HepG2 (cell line): ENCODE data around the gene UBE3B. TPM values are rescaled to one million over a fixed set of nuclear protein-coding genes. Genes with fewer than 3 reads are reported as not detected.
A peak's percentile ranks its signal among the peaks of the same experiment; 100 is the strongest.

Experiments used
- ATAC-seq: fragments of 200-7000 bp; cut with Tn5 transposase; 3 replicates; pipeline ENCODE4 v1.9.1; 2020; ENCODE audit warnings: mild to moderate bottlenecking, moderate library complexity
- BruUV-seq: library from RNA; stranded (reverse); fragments of 400-500 nt; replicated peaks from 2 replicates; lab custom pipeline; 2021; lab: Mats Ljungman, UMichigan
- CTCF ChIA-PET: fragments of 300-600 bp; formaldehyde crosslinking; extraction: SDS; loops from one replicate; lab custom pipeline; 2021; ENCODE audit warnings: low total read pairs, inconsistent platforms, low intra/inter-chr PET ratio; lab: Yijun Ruan, JAX
- POLR2A ChIA-PET: fragments of 350-600 bp; sonication (Branson Sonifier 250); formaldehyde crosslinking; loops from one replicate; lab custom pipeline; 2020; ENCODE audit warnings: antibody characterized with exemption, inconsistent platforms; lab: Yijun Ruan, JAX
- DNase-seq: peaks from one replicate; pipeline ENCODE4 v3.0.0-alpha.2; 2015; ENCODE audit warnings: low spot score
- FAIRE-seq: peaks from 3 replicates; lab custom pipeline; 2011; peaks lifted over from hg19 to GRCh38; lab: Jason Lieb, UNC
- H2AFZ ChIP-seq: one replicate; pipeline ENCODE4 v1.6.1; 2011; ENCODE audit warnings: low read length, inconsistent platforms
- H3K27ac ChIP-seq: fragments of 300-600 bp; 3 replicates; pipeline ENCODE4 v1.8.0; 2011; ENCODE audit warnings: mixed run types, mild to moderate bottlenecking, mixed read lengths, low read length, inconsistent platforms; ENCODE audit not compliant: insufficient read depth; ENCODE audit errors: extremely low read length
- H3K27me3 ChIP-seq, 2 experiments: fragments of 200-600 bp in 1 of 2; 2 replicates in 1 of 2; 3 replicates in 1 of 2; pipeline versions ENCODE4 v1.6.0 to v1.8.0; 2011; ENCODE audit warnings: low read length in 2 of 2, mild to moderate bottlenecking in 2 of 2, moderate library complexity in 2 of 2, inconsistent platforms in 1 of 2; ENCODE audit not compliant: insufficient read depth in 2 of 2, control insufficient read depth in 1 of 2
- H3K36me3 ChIP-seq, 2 experiments: fragments of 200-600 bp in 1 of 2; replicated peaks in 1 of 2; 2 replicates in 1 of 2; 3 replicates in 1 of 2; pipeline versions ENCODE4 v1.5.1 to v1.8.0; 2011; ENCODE audit warnings: low read length in 2 of 2, inconsistent platforms in 1 of 2; ENCODE audit not compliant: insufficient read depth in 2 of 2, control insufficient read depth in 1 of 2
- H3K4me1 ChIP-seq: 2 replicates; pipeline ENCODE4 v1.5.1; 2012; ENCODE audit warnings: low read length, inconsistent platforms; ENCODE audit not compliant: insufficient read depth
- H3K4me2 ChIP-seq: 2 replicates; pipeline ENCODE4 v1.6.0; 2011; ENCODE audit warnings: low read depth, low read length, inconsistent platforms
- H3K4me3 ChIP-seq, 3 experiments: fragments of 200-600 bp in 1 of 3; sonication (generic), shearing (Covaris generic) in 1 of 3; replicated peaks in 1 of 3; 2 replicates each; pipeline ENCODE4 v1.5.1; 2011 to 2016; ENCODE audit warnings: low read length in 3 of 3, inconsistent platforms in 2 of 3, low read depth in 2 of 3, mild to moderate bottlenecking in 2 of 3, control low read depth in 1 of 3, mixed read lengths in 1 of 3; ENCODE audit not compliant: insufficient read depth in 1 of 3
- H3K79me2 ChIP-seq: one replicate; pipeline ENCODE4 v1.6.1; 2011; ENCODE audit warnings: low read length, inconsistent platforms; ENCODE audit not compliant: insufficient read depth
- H3K9ac ChIP-seq: 2 replicates; pipeline ENCODE4 v1.6.0; 2011; ENCODE audit warnings: mild to moderate bottlenecking, low read depth, low read length, inconsistent platforms; ENCODE audit not compliant: insufficient read depth
- H3K9me3 ChIP-seq: 2 replicates; pipeline ENCODE4 v1.5.1; 2012; ENCODE audit warnings: mild to moderate bottlenecking, low read length
- H4K20me1 ChIP-seq: 2 replicates; pipeline ENCODE4 v1.6.0; 2011; ENCODE audit warnings: inconsistent platforms, mild to moderate bottlenecking, low read length, moderate library complexity; ENCODE audit not compliant: insufficient read depth
- FOXA1 ChIP-seq, 2 experiments: fragments of 450-650 bp in 1 of 2; sonication (generic) in 1 of 2; formaldehyde crosslinking in 1 of 2; IDR thresholded peaks; 2 replicates each; pipeline versions ENCODE4 v1.4.0 to v1.6.1; 2016 to 2020; ENCODE audit warnings: missing genetic modification reagents in 1 of 2
- HCFC1 ChIP-seq: fragments of 150-350 bp; IDR thresholded peaks from 2 replicates; pipeline ENCODE4 v1.6.1; 2014; ENCODE audit warnings: low read depth, low read length
- HDAC2 ChIP-seq: sonication (generic); formaldehyde crosslinking; IDR thresholded peaks from 2 replicates; pipeline ENCODE4 v1.4.0; 2020; ENCODE audit warnings: missing genetic modification reagents
- HNF4A ChIP-seq: sonication (generic); formaldehyde crosslinking; IDR thresholded peaks from 2 replicates; pipeline ENCODE4 v1.4.0; 2020; ENCODE audit warnings: missing genetic modification reagents
- HNF4G ChIP-seq, 2 experiments: sonication (generic) in 1 of 2; formaldehyde crosslinking in 1 of 2; IDR thresholded peaks; 2 replicates each; pipeline versions ENCODE4 v1.4.0 to v1.6.1; 2011 to 2020; ENCODE audit warnings: borderline replicate concordance in 2 of 2, low read depth in 2 of 2, mild to moderate bottlenecking in 2 of 2, low read length in 1 of 2, missing genetic modification reagents in 1 of 2, moderate library complexity in 1 of 2
- NAIF1 ChIP-seq: sonication (generic); formaldehyde crosslinking; IDR thresholded peaks from 2 replicates; pipeline ENCODE4 v1.5.0; 2020; ENCODE audit warnings: mild to moderate bottlenecking, missing genetic modification reagents, borderline replicate concordance
- NR2C2 ChIP-seq: sonication (generic); formaldehyde crosslinking; IDR thresholded peaks from 2 replicates; pipeline ENCODE4 v1.4.0; 2020; ENCODE audit warnings: missing genetic modification reagents, mild to moderate bottlenecking, moderate library complexity, borderline replicate concordance
- SIX1 ChIP-seq: sonication (generic); formaldehyde crosslinking; IDR thresholded peaks from 2 replicates; pipeline ENCODE4 v1.4.0; 2020; ENCODE audit warnings: missing genetic modification reagents, borderline replicate concordance
- ZKSCAN5 ChIP-seq: sonication (generic); formaldehyde crosslinking; IDR thresholded peaks from 2 replicates; pipeline ENCODE4 v1.5.1; 2020; ENCODE audit warnings: mild to moderate bottlenecking, missing genetic modification reagents
- ZNF576 ChIP-seq: sonication (generic); formaldehyde crosslinking; IDR thresholded peaks from 2 replicates; pipeline ENCODE4 v1.4.0; 2020; ENCODE audit warnings: mild to moderate bottlenecking, missing genetic modification reagents
- ZNF629 ChIP-seq: sonication (generic); formaldehyde crosslinking; conservative IDR thresholded peaks from 2 replicates; pipeline ENCODE4 v1.5.0; 2020; ENCODE audit warnings: missing genetic modification reagents
- WGBS: methylation state at CpG from one replicate; pipeline ENCODE4 v1.1.6; 2017; ENCODE audit warnings: low lambda C conversion rate; 5-methylcytosine and 5-hydroxymethylcytosine counted together
- in situ Hi-C: cut with HindIII; loops from 2 replicates; pipeline ENCODE4 v1.10.0; 2017; ENCODE audit warnings: low pct_unique_long_range_greater_than_20kb; ENCODE audit not compliant: extremely low pct_ligation_motif_present
- intact Hi-C: fragments of 100-400 bp; cut with micrococcal nuclease; formaldehyde crosslinking; loops from one replicate; pipeline ENCODE4 v1.10.0; 2022; ENCODE audit not compliant: unreplicated experiment
- polyA plus RNA-seq, 8 experiments: library from polyadenylated mRNA; depleted of rRNA in 3 of 8; stranded (reverse) in 7 of 8; unstranded in 1 of 8; fragments of >200 nt; fragmentation: Illumina TruSeq in 4 of 8; extraction: Trizol in 4 of 8; gene quantifications; 2 replicates each; pipeline versions ENCODE4 v1.2.1 to v1.2.3, GENCODE V29; 2011 to 2016; ENCODE audit warnings: low read depth in 4 of 8, missing spikeins in 1 of 8, mixed read lengths in 1 of 8; ENCODE audit not compliant: insufficient read depth in 1 of 8
- total RNA-seq, 5 experiments: library from RNA; depleted of rRNA; stranded (reverse); fragments of >200 nt; fragmentation: Illumina TruSeq; extraction: Trizol; gene quantifications; 2 replicates each; pipeline ENCODE4 v1.2.3, GENCODE V29; 2016; ENCODE audit warnings: low read depth in 1 of 5

UBE3B gene
- total and polyA plus RNA-seq, 2 of the 13 experiments (the other 11 are each of a cell fraction or from before 2014, with no cell fraction given) = 22.7 to 25.3 TPM

GRCh38 chr12:109578330-109578927, 101.0 kb downstream of the UBE3B start:
- 88% methylated on average over 8 of the region's 8 CpGs for WGBS
- in situ Hi-C loops (no loop called here), intact Hi-C loops (no loop called here)
- no peak overlapping the region for H2AFZ ChIP-seq
- POLR2A ChIA-PET = no interaction called here
- H3K27ac ChIP-seq = no peak overlapping the region
- FAIRE-seq (no peak), ATAC-seq (no peak), DNase-seq (no peak)
- no peaks in the 10 kb centered on the region for H3K9me3 ChIP-seq
- no peak overlapping the region for H3K4me2 ChIP-seq
- peaks cover 25% of the 10 kb centered on the region for H3K79me2 ChIP-seq
- CTCF ChIA-PET = no interaction called here
- TF ChIP-seq NR2C2 (CRISPR knock-in tag) (0 out of 2 replicates have a peak, but pooled peaks have one; percentile 29), SIX1 (peak; percentile 64; the same call in 1 of the 2 replicates), ZNF576 (CRISPR knock-in tag) (no peak), HCFC1 (no peak), HDAC2 (no peak), HNF4A (CRISPR knock-in tag) (peak; percentile 46), NAIF1 (CRISPR knock-in tag) (no peak), ZNF629 (CRISPR knock-in tag) (peak; percentile 88), FOXA1 (IDR thresholded peaks at IDR 0.05) (no peak), FOXA1 (CRISPR knock-in tag; IDR thresholded peaks at IDR 0.05) (no peak), ZKSCAN5 (CRISPR knock-in tag) (no peak), HNF4G (IDR thresholded peaks at IDR 0.05; ENCODE audit: borderline replicate concordance, low read depth, low read length) (0 out of 2 replicates have a peak, but pooled peaks have one; percentile 11), HNF4G (CRISPR knock-in tag; IDR thresholded peaks at IDR 0.05; ENCODE audit: borderline replicate concordance, low read depth) (no peak)
- no TSS peak for BruUV-seq
- H3K4me3 ChIP-seq = no peak overlapping the region
- peaks cover 41% of the 10 kb centered on the region for H3K4me1 ChIP-seq
- peaks cover 19 to 63% of the 10 kb centered on the region in 2 experiments for H3K36me3 ChIP-seq
- no peaks in the 10 kb centered on the region for H3K27me3 ChIP-seq
- no peak overlapping the region for H3K9ac ChIP-seq
- no peaks in the 10 kb centered on the region for H4K20me1 ChIP-seq
